ENCODE data around the gene TEPSIN.

DNA sequence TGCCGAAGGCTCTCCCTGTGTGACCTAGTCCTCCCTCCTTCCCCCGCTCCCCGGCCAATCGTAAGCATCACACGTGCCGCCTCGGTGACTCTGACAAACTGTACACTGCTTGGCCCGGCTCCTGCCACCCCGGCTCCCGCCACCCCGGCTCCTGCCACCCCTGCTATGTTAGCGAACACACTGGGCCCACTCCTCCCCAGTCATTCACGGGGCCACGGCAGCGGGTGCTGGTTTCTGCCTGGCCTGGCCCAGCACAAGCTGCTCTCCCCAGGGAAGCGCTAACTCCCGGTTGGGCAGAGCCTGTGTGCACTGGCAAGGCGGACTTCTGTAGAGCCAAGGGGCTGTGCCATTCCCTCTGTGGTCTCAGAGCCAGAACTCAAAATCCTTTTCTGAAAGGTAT lies 22.2 kb upstream of the TEPSIN start:
- TF ChIP-seq, protein P1, sequence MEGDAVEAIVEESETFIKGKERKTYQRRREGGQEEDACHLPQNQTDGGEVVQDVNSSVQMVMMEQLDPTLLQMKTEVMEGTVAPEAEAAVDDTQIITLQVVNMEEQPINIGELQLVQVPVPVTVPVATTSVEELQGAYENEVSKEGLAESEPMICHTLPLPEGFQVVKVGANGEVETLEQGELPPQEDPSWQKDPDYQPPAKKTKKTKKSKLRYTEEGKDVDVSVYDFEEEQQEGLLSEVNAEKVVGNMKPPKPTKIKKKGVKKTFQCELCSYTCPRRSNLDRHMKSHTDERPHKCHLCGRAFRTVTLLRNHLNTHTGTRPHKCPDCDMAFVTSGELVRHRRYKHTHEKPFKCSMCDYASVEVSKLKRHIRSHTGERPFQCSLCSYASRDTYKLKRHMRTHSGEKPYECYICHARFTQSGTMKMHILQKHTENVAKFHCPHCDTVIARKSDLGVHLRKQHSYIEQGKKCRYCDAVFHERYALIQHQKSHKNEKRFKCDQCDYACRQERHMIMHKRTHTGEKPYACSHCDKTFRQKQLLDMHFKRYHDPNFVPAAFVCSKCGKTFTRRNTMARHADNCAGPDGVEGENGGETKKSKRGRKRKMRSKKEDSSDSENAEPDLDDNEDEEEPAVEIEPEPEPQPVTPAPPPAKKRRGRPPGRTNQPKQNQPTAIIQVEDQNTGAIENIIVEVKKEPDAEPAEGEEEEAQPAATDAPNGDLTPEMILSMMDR (IDR thresholded peaks at IDR 0.05), result no peak
- TF ChIP-seq, protein P2, sequence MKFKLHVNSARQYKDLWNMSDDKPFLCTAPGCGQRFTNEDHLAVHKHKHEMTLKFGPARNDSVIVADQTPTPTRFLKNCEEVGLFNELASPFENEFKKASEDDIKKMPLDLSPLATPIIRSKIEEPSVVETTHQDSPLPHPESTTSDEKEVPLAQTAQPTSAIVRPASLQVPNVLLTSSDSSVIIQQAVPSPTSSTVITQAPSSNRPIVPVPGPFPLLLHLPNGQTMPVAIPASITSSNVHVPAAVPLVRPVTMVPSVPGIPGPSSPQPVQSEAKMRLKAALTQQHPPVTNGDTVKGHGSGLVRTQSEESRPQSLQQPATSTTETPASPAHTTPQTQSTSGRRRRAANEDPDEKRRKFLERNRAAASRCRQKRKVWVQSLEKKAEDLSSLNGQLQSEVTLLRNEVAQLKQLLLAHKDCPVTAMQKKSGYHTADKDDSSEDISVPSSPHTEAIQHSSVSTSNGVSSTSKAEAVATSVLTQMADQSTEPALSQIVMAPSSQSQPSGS (CRISPR knock-in tag; IDR thresholded peaks at IDR 0.05; ENCODE audit: borderline replicate concordance, low read depth), result no peak
- no peak for TF ChIP-seq TP53 (CRISPR knock-in tag; IDR thresholded peaks at IDR 0.05)
- TF ChIP-seq TEAD4 (CRISPR knock-in tag; IDR thresholded peaks at IDR 0.05), result no peak

Measured in WTC11 (cell line).